ENCODE measurements around the gene ZNF385C. TPM values are rescaled to one million over a fixed set of nuclear protein-coding genes. Genes with fewer than 3 reads are reported as not detected.
"Not testable (repeated sequence)": the region's sequence is repeated elsewhere in the genome, so short reads cannot be mapped to it uniquely, and the experiment has no call there.

Gene ZNF385C
- total RNA-seq, 1 donor: not detected

GRCh38 chr17:42010898-42011516 is 87.3 kb downstream of the ZNF385C start:
- no peak overlapping the region for H3K4me3 ChIP-seq (ENCODE audit: low read depth, low read length)
- TF ChIP-seq CTCF (IDR thresholded peaks at IDR 0.05; ENCODE audit: insufficient read depth, low read depth, low read length): no peak
- DNase-seq (ENCODE audit: low read depth): no peak

GRCh38 chr17:42010266-42010680 is 88.0 kb downstream of the ZNF385C start:
- H3K4me3 ChIP-seq (ENCODE audit: low read depth, low read length): not testable (repeated sequence)
- DNase-seq (ENCODE audit: low read depth): peak; percentile 53

- H3K4me3 ChIP-seq (ENCODE audit: low read depth, low read length): no peak overlapping the region
- peak; percentile 26 for TF ChIP-seq CTCF (IDR thresholded peaks at IDR 0.05; ENCODE audit: insufficient read depth, low read depth, low read length)
- DNase-seq (ENCODE audit: low read depth): no peak
Observed at GRCh38 chr17:42009170-42009569, 89.1 kb downstream of the ZNF385C start.

GRCh38 chr17:42005166-42005565 is 93.1 kb downstream of the ZNF385C start:
- no peak for TF ChIP-seq CTCF (IDR thresholded peaks at IDR 0.05; ENCODE audit: insufficient read depth, low read depth, low read length)
- peak; percentile 77 for DNase-seq (ENCODE audit: low read depth)
- no peak overlapping the region for H3K4me3 ChIP-seq (ENCODE audit: low read depth, low read length)

GRCh38 chr17:42002792-42003301 is 95.4 kb downstream of the ZNF385C start:
- DNase-seq (ENCODE audit: low read depth): peak; percentile 52
- TF ChIP-seq CTCF (IDR thresholded peaks at IDR 0.05; ENCODE audit: insufficient read depth, low read depth, low read length): no peak
- H3K4me3 ChIP-seq (ENCODE audit: low read depth, low read length): no peak overlapping the region

- DNase-seq (ENCODE audit: low read depth): no peak
- H3K4me3 ChIP-seq (ENCODE audit: low read depth, low read length): no peak overlapping the region
- no peak for TF ChIP-seq CTCF (IDR thresholded peaks at IDR 0.05; ENCODE audit: insufficient read depth, low read depth, low read length)
Observed at GRCh38 chr17:42002175-42002791, 96.0 kb downstream of the ZNF385C start.

- H3K4me3 ChIP-seq (ENCODE audit: low read depth, low read length): no peak overlapping the region
- no peak for DNase-seq (ENCODE audit: low read depth)
- TF ChIP-seq CTCF (IDR thresholded peaks at IDR 0.05; ENCODE audit: insufficient read depth, low read depth, low read length): no peak
Observed at GRCh38 chr17:42001729-42002128, 96.5 kb downstream of the ZNF385C start.

All from fibroblast of villous mesenchyme (primary cell).